DMS114 treated with DMSO at 0.1 percent for 48 hours (cell line): Measurements from ENCODE around the gene IER5L.

Experiments
- DNase-seq: peaks from one replicate; lab custom pipeline; 2025; ENCODE audit not compliant: unreplicated experiment; lab: John Stamatoyannopoulos, UW

The IER5L gene

GRCh38 chr9:129177791-129178567, at the start of gene IER5L:
Gene IER5L, minus strand, starts transcription at chr9:129178261. Its CDS starts 209 bp downstream, at chr9:129178052.
- peak; percentile 86 for DNase-seq

GRCh38 chr9:129227843-129228189, 49.8 kb upstream of the IER5L start:
- no peak for DNase-seq

GRCh38 chr9:129225815-129226214, 47.8 kb upstream of the IER5L start:
- no peak for DNase-seq

GRCh38 chr9:129225490-129225778, 47.4 kb upstream of the IER5L start:
- DNase-seq = no peak

GRCh38 chr9:129224618-129225489, 46.8 kb upstream of the IER5L start:
- DNase-seq = no peak

GRCh38 chr9:129223551-129224208, 45.6 kb upstream of the IER5L start:
- no peak for DNase-seq

- no peak for DNase-seq
Observed at GRCh38 chr9:129222819-129223218, 44.8 kb upstream of the IER5L start.

- no peak for DNase-seq
Observed at GRCh38 chr9:129221979-129222635, 44.0 kb upstream of the IER5L start.

- no peak for DNase-seq
Observed at GRCh38 chr9:129221233-129221632, 43.2 kb upstream of the IER5L start.

GRCh38 chr9:129220771-129221170, 42.7 kb upstream of the IER5L start:
- no peak for DNase-seq

- no peak for DNase-seq
Observed at GRCh38 chr9:129218918-129219317, 40.9 kb upstream of the IER5L start.

- DNase-seq = no peak
Observed at GRCh38 chr9:129218272-129218625, 40.2 kb upstream of the IER5L start.

GRCh38 chr9:129213551-129213950, 35.5 kb upstream of the IER5L start:
- no peak for DNase-seq

GRCh38 chr9:129211686-129212085, 33.6 kb upstream of the IER5L start:
- no peak for DNase-seq

- DNase-seq = no peak
Observed at GRCh38 chr9:129210125-129210524, 32.1 kb upstream of the IER5L start.

- no peak for DNase-seq
Observed at GRCh38 chr9:129209580-129209979, 31.5 kb upstream of the IER5L start.

- no peak for DNase-seq
Observed at GRCh38 chr9:129209109-129209508, 31.0 kb upstream of the IER5L start.

- DNase-seq = no peak
Observed at GRCh38 chr9:129208207-129209032, 30.4 kb upstream of the IER5L start.

- DNase-seq = no peak
Observed at GRCh38 chr9:129206905-129207304, 28.8 kb upstream of the IER5L start.

GRCh38 chr9:129206401-129206800, 28.3 kb upstream of the IER5L start:
- DNase-seq = no peak

GRCh38 chr9:129204840-129205239, 26.8 kb upstream of the IER5L start:
- DNase-seq = no peak
